GM21825 (cell line): Measurements from ENCODE around the gene DMKN.

Experiments used
- ATAC-seq: cut with Tn5 transposase; IDR thresholded peaks from one replicate; pipeline ENCODE4 v1.9.1; 2021; ENCODE audit warnings: mild to moderate bottlenecking, moderate library complexity; ENCODE audit not compliant: unreplicated experiment

Gene DMKN

GRCh38 chr19:35513628-35514281 is at the start of gene DMKN:
Gene DMKN (minus strand): TSS chr19:35513649. CDS start chr19:35513475, 174 bp downstream.
- no peak for ATAC-seq

GRCh38 chr19:35562776-35563175 is 49.3 kb upstream of the DMKN start:
- no peak for ATAC-seq

GRCh38 chr19:35562336-35562735 is 48.9 kb upstream of the DMKN start:
- ATAC-seq = no peak

- ATAC-seq = no peak
Measured at GRCh38 chr19:35561436-35561835, 48.0 kb upstream of the DMKN start.

GRCh38 chr19:35560677-35561076 is 47.2 kb upstream of the DMKN start:
- ATAC-seq = no peak

- no peak for ATAC-seq
Measured at GRCh38 chr19:35560271-35560670, 46.8 kb upstream of the DMKN start.

- no peak for ATAC-seq
Measured at GRCh38 chr19:35559781-35560180, 46.3 kb upstream of the DMKN start.

GRCh38 chr19:35559281-35559659 is 45.8 kb upstream of the DMKN start:
- peak; percentile 60 for ATAC-seq

GRCh38 chr19:35558400-35559280 is 45.2 kb upstream of the DMKN start:
- ATAC-seq = no peak

- ATAC-seq = no peak
Measured at GRCh38 chr19:35557539-35558399, 44.3 kb upstream of the DMKN start.

GRCh38 chr19:35556846-35557538 is 43.5 kb upstream of the DMKN start:
- ATAC-seq = no peak

GRCh38 chr19:35556025-35556590 is 42.7 kb upstream of the DMKN start:
- no peak for ATAC-seq

GRCh38 chr19:35555301-35556005 is 42.0 kb upstream of the DMKN start:
- ATAC-seq = no peak

GRCh38 chr19:35554076-35554475 is 40.6 kb upstream of the DMKN start:
- no peak for ATAC-seq

GRCh38 chr19:35553385-35554000 is 40.0 kb upstream of the DMKN start:
- ATAC-seq = no peak

- ATAC-seq = no peak
Measured at GRCh38 chr19:35552534-35553384, 39.3 kb upstream of the DMKN start.

GRCh38 chr19:35551091-35551810 is 37.8 kb upstream of the DMKN start:
- no peak for ATAC-seq
